GM19372 (cell line): ENCODE results near the gene DOK5.

ENCODE experiments used
- ATAC-seq: cut with Tn5 transposase; IDR thresholded peaks from one replicate; pipeline ENCODE4 v1.9.1; 2021; ENCODE audit warnings: mild to moderate bottlenecking, low read depth, moderate library complexity; ENCODE audit not compliant: unreplicated experiment

The DOK5 gene

GRCh38 chr20:54510541-54511129 is 35.2 kb downstream of the DOK5 start:
- no peak for ATAC-seq

- no peak for ATAC-seq
Measured at GRCh38 chr20:54512694-54513093, 37.3 kb downstream of the DOK5 start.

GRCh38 chr20:54514028-54514607 is 38.7 kb downstream of the DOK5 start:
- ATAC-seq: no peak

GRCh38 chr20:54515793-54516628 is 40.6 kb downstream of the DOK5 start:
- no peak for ATAC-seq

GRCh38 chr20:54517241-54517975 is 42.0 kb downstream of the DOK5 start:
- ATAC-seq: no peak

- ATAC-seq: no peak
Measured at GRCh38 chr20:54524849-54525248, 49.5 kb downstream of the DOK5 start.

- no peak for ATAC-seq
Measured at GRCh38 chr20:54525916-54526590, 50.7 kb downstream of the DOK5 start.

- ATAC-seq: no peak
Measured at GRCh38 chr20:54526801-54527200, 51.4 kb downstream of the DOK5 start.

- no peak for ATAC-seq
Measured at GRCh38 chr20:54532573-54532972, 57.2 kb downstream of the DOK5 start.

- no peak for ATAC-seq
Measured at GRCh38 chr20:54534101-54534500, 58.7 kb downstream of the DOK5 start.

- ATAC-seq: no peak
Measured at GRCh38 chr20:54535033-54535432, 59.6 kb downstream of the DOK5 start.

GRCh38 chr20:54535746-54536145 is 60.4 kb downstream of the DOK5 start:
- no peak for ATAC-seq

- ATAC-seq: no peak
Measured at GRCh38 chr20:54539521-54540046, 64.2 kb downstream of the DOK5 start.

- no peak for ATAC-seq
Measured at GRCh38 chr20:54543369-54543768, 68.0 kb downstream of the DOK5 start.

GRCh38 chr20:54545676-54546358 is 70.4 kb downstream of the DOK5 start:
- ATAC-seq: no peak

GRCh38 chr20:54548849-54549248 is 73.5 kb downstream of the DOK5 start:
- ATAC-seq: no peak

- ATAC-seq: no peak
Measured at GRCh38 chr20:54549658-54550326, 74.4 kb downstream of the DOK5 start.

- ATAC-seq: no peak
Measured at GRCh38 chr20:54550776-54551396, 75.5 kb downstream of the DOK5 start.

GRCh38 chr20:54554006-54554405 is 78.6 kb downstream of the DOK5 start:
- no peak for ATAC-seq
